K562 (cell line): Measurements from ENCODE around the gene TRAPPC13. TPM values are rescaled to one million over a fixed set of nuclear protein-coding genes. Genes with fewer than 3 reads are reported as not detected.

Source experiments
- ARID1B ChIP-seq: fragments of 450-650 bp; IDR thresholded peaks from 2 replicates; pipeline ENCODE4 v1.6.1; 2016; ENCODE audit warnings: antibody characterized with exemption, mild to moderate bottlenecking, inconsistent platforms
- BRD4 ChIP-seq: fragments of 200-600 bp; sonication (generic); IDR thresholded peaks from 2 replicates; pipeline ENCODE4 v1.6.1; 2017; ENCODE audit warnings: inconsistent platforms
- CEBPB ChIP-seq: fragments of 450-650 bp; IDR thresholded peaks from 2 replicates; pipeline ENCODE4 v1.6.1; 2016; ENCODE audit warnings: missing genetic modification characterization, missing compliant biosample characterization
- E2F6 ChIP-seq, 2 experiments: IDR thresholded peaks; 2 replicates each; pipeline ENCODE4 v1.6.1; 2011; ENCODE audit warnings: borderline replicate concordance in 1 of 2, control low read depth in 1 of 2, low read depth in 1 of 2, low read length in 1 of 2, mild to moderate bottlenecking in 1 of 2, mixed read lengths in 1 of 2, moderate library complexity in 1 of 2; ENCODE audit not compliant: insufficient read depth in 1 of 2, insufficient read length in 1 of 2, poor library complexity in 1 of 2, severe bottlenecking in 1 of 2; ENCODE audit errors: extremely low read depth in 1 of 2
- ELF4 ChIP-seq: fragments of 450-650 bp; formaldehyde crosslinking; IDR thresholded peaks from 2 replicates; pipeline ENCODE4 v1.4.0; 2022; ENCODE audit warnings: missing genetic modification characterization
- EP400 ChIP-seq: fragments of 450-650 bp; IDR thresholded peaks from 2 replicates; pipeline ENCODE4 v1.6.1; 2017; ENCODE audit warnings: antibody characterized with exemption, mild to moderate bottlenecking, moderate library complexity
- EZH2 ChIP-seq: IDR thresholded peaks from 2 replicates; pipeline ENCODE4 v1.6.1; 2012; ENCODE audit warnings: low read depth, mild to moderate bottlenecking, inconsistent platforms, low read length, borderline replicate concordance
- GATA2 ChIP-seq: sonication (generic); formaldehyde crosslinking; IDR thresholded peaks from 2 replicates; pipeline ENCODE4 v1.4.0; 2020; ENCODE audit warnings: mild to moderate bottlenecking, missing genetic modification reagents
- HMGN3 ChIP-seq: IDR thresholded peaks from 2 replicates; pipeline ENCODE4 v1.6.1; 2011; ENCODE audit warnings: borderline replicate concordance, low read depth, mild to moderate bottlenecking, mixed read lengths, low read length; ENCODE audit not compliant: insufficient read length; ENCODE audit errors: extremely low read depth
- MXI1 ChIP-seq: IDR thresholded peaks from 2 replicates; pipeline ENCODE4 v1.6.1; 2011; ENCODE audit warnings: low read depth, mild to moderate bottlenecking, improper control_type of control experiment, low read length
- NR2C1 ChIP-seq, 2 experiments: fragments of 450-650 bp; IDR thresholded peaks; 2 replicates each; pipeline ENCODE4 v1.6.1; 2017; ENCODE audit warnings: mild to moderate bottlenecking in 2 of 2, antibody characterized with exemption in 1 of 2, inconsistent platforms in 1 of 2, missing compliant biosample characterization in 1 of 2, missing genetic modification characterization in 1 of 2
- RBM39 ChIP-seq: fragments of 200-400 bp; formaldehyde crosslinking; optimal IDR thresholded peaks from 2 replicates; pipeline ENCODE3; 2018; ENCODE audit warnings: low read depth, low read length
- SOX6 ChIP-seq: fragments of 450-650 bp; IDR thresholded peaks from 2 replicates; pipeline ENCODE4 v1.6.1; 2014; ENCODE audit warnings: mild to moderate bottlenecking
- SRSF7 ChIP-seq: fragments of 200-400 bp; formaldehyde crosslinking; optimal IDR thresholded peaks from 2 replicates; pipeline ENCODE3; 2017; ENCODE audit warnings: mild to moderate bottlenecking, low read depth, low read length
- ZBTB7A ChIP-seq: IDR thresholded peaks from 2 replicates; pipeline ENCODE4 v1.6.1; 2011; ENCODE audit warnings: low read depth, mild to moderate bottlenecking, low read length, moderate library complexity, borderline replicate concordance; ENCODE audit not compliant: control insufficient read depth
- ZNF324 ChIP-seq: fragments of 250-450 bp; sonication (Bioruptor Pico); IDR thresholded peaks from 2 replicates; pipeline ENCODE4 v1.4.0; 2020; ENCODE audit warnings: mild to moderate bottlenecking
- ZNF431 ChIP-seq: sonication (generic); formaldehyde crosslinking; IDR thresholded peaks from 2 replicates; pipeline ENCODE4 v1.8.0; 2022; ENCODE audit warnings: mild to moderate bottlenecking, missing genetic modification reagents
- ZNF444 ChIP-seq: fragments of 250-450 bp; sonication (Bioruptor Pico); IDR thresholded peaks from 2 replicates; pipeline ENCODE4 v1.4.0; 2020; ENCODE audit warnings: mild to moderate bottlenecking, moderate library complexity
- ZNF699 ChIP-seq: fragments of 250-450 bp; sonication (Bioruptor Pico); IDR thresholded peaks from 2 replicates; pipeline ENCODE4 v1.8.0; 2021; ENCODE audit warnings: mild to moderate bottlenecking, moderate library complexity; ENCODE audit not compliant: insufficient replicate concordance
- polyA plus RNA-seq, 8 experiments: library from polyadenylated mRNA; depleted of rRNA in 4 of 8; stranded (reverse) in 5 of 8; unstranded in 3 of 8; fragments of >200 nt; fragmentation: Nextera tagmentation in 2 of 8; fragmentation: Illumina TruSeq in 1 of 8; extraction: Ambion mirVana in 2 of 8; extraction: Trizol in 1 of 8; gene quantifications; 2 replicates each; pipeline versions ENCODE4 v1.2.1 to v1.2.3, GENCODE V29; 2011 to 2014; ENCODE audit warnings: inconsistent platforms in 1 of 8, missing spikeins in 1 of 8
- total RNA-seq, 7 experiments: library from RNA; depleted of rRNA in 6 of 7; stranded (reverse); fragments of >200 nt in 6 of 7; fragmentation: Illumina TruSeq in 2 of 7; extraction: Trizol in 2 of 7; gene quantifications; 2 replicates each; pipeline versions ENCODE4 v1.2.1 to v1.2.3, GENCODE V29; 2011 to 2021; ENCODE audit warnings: low replicate concordance in 1 of 7
- TF ChIP-seq, protein P1 (sequence below): fragments of 250-450 bp; sonication (Bioruptor Pico); IDR thresholded peaks from 2 replicates; pipeline ENCODE4 v1.5.0; 2021
- TF ChIP-seq, protein P2 (sequence below): sonication (generic); formaldehyde crosslinking; IDR thresholded peaks from 2 replicates; pipeline ENCODE4 v1.8.1; 2023; ENCODE audit warnings: mild to moderate bottlenecking, missing genetic modification reagents, moderate library complexity
- TF ChIP-seq, protein P3 (sequence below), 3 experiments: fragments of 200-800 bp in 1 of 3; sonication (Bioruptor generic) in 1 of 3; sonication (generic) in 1 of 3; formaldehyde crosslinking in 1 of 3; IDR thresholded peaks; 2 replicates each; pipeline versions ENCODE4 v1.6.1 to v1.8.0; 2016 to 2022; ENCODE audit warnings: mild to moderate bottlenecking in 2 of 3, missing compliant biosample characterization in 2 of 3, missing genetic modification characterization in 2 of 3, missing genetic modification reagents in 1 of 3
- TF ChIP-seq, protein P4 (sequence below): fragments of 450-650 bp; IDR thresholded peaks from 2 replicates; pipeline ENCODE4 v1.6.1; 2016; ENCODE audit warnings: missing biosample characterization, missing genetic modification characterization

The TRAPPC13 gene
- total and polyA plus RNA-seq, 9 of the 15 experiments (the other 6 are each of a cell fraction or from before 2014, with no cell fraction given), result 16.2 to 43.8 (median 24.0) TPM

GRCh38 chr5:65624025-65624570, 729 bp upstream of the TRAPPC13 start, which contains the start of gene TRIM23 (continued):
- TF ChIP-seq GATA2 (CRISPR knock-in tag), result no peak
- TF ChIP-seq E2F6 (IDR thresholded peaks at IDR 0.05; ENCODE audit: borderline replicate concordance in 1 of 2, extremely low read depth in 1 of 2, insufficient read depth in 1 of 2, insufficient read length in 1 of 2, low read depth in 1 of 2, low read length in 1 of 2, poor library complexity in 1 of 2, severe bottlenecking in 1 of 2), result no peak
- no peak for TF ChIP-seq SRSF7
- peak; percentile 27; the same call in 1 of the 2 replicates for TF ChIP-seq ZBTB7A
- no peak for TF ChIP-seq ZNF324 (CRISPR knock-in tag)
- TF ChIP-seq HMGN3, result no peak
- TF ChIP-seq, protein P1, sequence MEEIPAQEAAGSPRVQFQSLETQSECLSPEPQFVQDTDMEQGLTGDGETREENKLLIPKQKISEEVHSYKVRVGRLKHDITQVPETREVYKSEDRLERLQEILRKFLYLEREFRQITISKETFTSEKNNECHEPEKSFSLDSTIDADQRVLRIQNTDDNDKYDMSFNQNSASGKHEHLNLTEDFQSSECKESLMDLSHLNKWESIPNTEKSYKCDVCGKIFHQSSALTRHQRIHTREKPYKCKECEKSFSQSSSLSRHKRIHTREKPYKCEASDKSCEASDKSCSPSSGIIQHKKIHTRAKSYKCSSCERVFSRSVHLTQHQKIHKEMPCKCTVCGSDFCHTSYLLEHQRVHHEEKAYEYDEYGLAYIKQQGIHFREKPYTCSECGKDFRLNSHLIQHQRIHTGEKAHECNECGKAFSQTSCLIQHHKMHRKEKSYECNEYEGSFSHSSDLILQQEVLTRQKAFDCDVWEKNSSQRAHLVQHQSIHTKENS (CRISPR knock-in tag), result no peak
- no peak for TF ChIP-seq BRD4
- TF ChIP-seq, protein P2, sequence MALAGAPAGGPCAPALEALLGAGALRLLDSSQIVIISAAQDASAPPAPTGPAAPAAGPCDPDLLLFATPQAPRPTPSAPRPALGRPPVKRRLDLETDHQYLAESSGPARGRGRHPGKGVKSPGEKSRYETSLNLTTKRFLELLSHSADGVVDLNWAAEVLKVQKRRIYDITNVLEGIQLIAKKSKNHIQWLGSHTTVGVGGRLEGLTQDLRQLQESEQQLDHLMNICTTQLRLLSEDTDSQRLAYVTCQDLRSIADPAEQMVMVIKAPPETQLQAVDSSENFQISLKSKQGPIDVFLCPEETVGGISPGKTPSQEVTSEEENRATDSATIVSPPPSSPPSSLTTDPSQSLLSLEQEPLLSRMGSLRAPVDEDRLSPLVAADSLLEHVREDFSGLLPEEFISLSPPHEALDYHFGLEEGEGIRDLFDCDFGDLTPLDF (CRISPR knock-in tag), result no peak
- TF ChIP-seq ARID1B, result no peak
- TF ChIP-seq, protein P3, sequence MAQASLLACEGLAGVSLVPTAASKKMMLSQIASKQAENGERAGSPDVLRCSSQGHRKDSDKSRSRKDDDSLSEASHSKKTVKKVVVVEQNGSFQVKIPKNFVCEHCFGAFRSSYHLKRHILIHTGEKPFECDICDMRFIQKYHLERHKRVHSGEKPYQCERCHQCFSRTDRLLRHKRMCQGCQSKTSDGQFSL (CRISPR knock-in tag; IDR thresholded peaks at IDR 0.05), result no peak
- TF ChIP-seq, protein P3 (tag; IDR thresholded peaks at IDR 0.05), result no peak
- TF ChIP-seq MXI1, result no peak
- TF ChIP-seq EZH2, result no peak
- no peak for TF ChIP-seq ZNF431 (CRISPR knock-in tag)
- TF ChIP-seq ZNF444 (CRISPR knock-in tag), result no peak
- no peak for TF ChIP-seq CEBPB (tag)
- TF ChIP-seq NR2C1 (IDR thresholded peaks at IDR 0.05), result no peak
- TF ChIP-seq NR2C1 (tag; IDR thresholded peaks at IDR 0.05), result no peak
- no peak for TF ChIP-seq ZNF699
- peak; percentile 67; the same call in 1 of the 2 replicates for TF ChIP-seq EP400
- no peak for TF ChIP-seq SOX6
- TF ChIP-seq, protein P4, sequence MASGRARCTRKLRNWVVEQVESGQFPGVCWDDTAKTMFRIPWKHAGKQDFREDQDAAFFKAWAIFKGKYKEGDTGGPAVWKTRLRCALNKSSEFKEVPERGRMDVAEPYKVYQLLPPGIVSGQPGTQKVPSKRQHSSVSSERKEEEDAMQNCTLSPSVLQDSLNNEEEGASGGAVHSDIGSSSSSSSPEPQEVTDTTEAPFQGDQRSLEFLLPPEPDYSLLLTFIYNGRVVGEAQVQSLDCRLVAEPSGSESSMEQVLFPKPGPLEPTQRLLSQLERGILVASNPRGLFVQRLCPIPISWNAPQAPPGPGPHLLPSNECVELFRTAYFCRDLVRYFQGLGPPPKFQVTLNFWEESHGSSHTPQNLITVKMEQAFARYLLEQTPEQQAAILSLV (tag), result no peak
- no peak for TF ChIP-seq ELF4 (CRISPR knock-in tag)
- TF ChIP-seq RBM39, result no peak
